HG03108 (cell line): Measurements from ENCODE around the gene FBP1.

Source experiments
- ATAC-seq: cut with Tn5 transposase; IDR thresholded peaks from one replicate; pipeline ENCODE4 v1.9.1; 2021; ENCODE audit warnings: moderate library complexity; ENCODE audit not compliant: unreplicated experiment

Gene FBP1

DNA sequence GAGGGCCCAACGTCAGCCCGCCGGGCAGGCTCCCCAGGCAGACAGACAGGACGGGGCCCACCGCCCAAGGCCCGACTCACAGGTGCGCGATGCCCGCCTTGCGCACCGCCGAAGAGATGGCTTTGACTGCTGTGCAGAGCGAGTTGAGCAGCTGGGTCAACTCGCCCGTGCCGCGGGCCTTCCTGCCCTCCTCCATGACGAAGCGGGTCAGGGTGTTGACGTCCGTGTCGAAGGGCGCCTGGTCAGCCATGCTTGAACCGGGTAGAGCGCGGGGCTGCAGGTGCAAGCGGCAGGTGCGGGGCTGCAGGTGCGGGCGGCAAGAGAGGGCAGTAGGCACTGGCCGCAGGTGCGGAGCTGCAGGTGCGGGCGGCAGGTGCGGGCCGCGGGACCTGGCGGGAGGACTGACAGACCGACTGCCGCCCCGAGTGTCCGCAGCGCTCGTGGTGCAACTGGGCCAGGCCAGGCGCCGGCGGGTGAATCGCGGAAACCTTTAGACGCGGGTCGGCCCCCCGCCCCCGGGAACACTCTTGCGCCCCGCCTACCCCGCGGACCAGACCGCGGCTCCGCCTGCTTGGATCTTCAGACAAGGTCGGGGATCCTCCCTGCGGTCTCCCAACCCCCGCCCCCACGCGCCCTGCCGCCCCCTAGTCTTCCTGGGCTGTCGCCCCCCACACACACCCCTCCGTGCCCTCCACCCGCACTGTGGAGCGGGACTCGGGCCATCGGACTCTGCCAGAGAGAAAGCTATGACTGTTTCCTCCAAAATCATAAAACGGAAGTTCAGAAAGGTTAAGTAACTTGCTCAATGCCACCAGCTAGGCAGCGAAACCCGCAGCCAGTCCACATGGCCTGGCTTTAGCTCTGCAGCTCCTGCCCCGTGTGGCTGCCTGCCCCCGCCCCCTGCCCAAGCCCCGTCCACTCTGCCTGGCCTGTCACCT, at the start of gene FBP1:
Gene FBP1, minus strand, starts transcription at position 458 of the 938 bp plus-strand sequence. Its CDS starts 208 bp downstream, at position 250.
- no peak for ATAC-seq

DNA sequence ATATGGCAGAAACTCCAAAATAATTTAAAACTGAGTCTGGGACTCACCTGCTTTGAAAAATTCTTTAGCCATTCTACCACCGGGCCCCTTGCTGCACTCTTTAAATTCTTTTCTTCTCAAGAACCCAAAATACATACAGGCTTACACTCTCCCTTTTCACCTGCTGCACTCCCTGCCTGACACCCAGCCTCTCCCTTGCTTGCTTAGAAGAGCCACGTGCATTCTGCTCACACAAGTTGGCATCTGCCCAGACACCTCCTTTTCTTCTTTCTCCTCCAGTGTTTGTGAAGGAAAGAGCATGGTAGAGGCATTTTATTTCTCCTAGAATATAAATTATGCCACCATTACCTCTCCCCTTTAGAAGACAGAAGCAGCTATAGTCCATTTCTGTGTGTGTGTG, 48.1 kb upstream of the FBP1 start:
- no peak for ATAC-seq

DNA sequence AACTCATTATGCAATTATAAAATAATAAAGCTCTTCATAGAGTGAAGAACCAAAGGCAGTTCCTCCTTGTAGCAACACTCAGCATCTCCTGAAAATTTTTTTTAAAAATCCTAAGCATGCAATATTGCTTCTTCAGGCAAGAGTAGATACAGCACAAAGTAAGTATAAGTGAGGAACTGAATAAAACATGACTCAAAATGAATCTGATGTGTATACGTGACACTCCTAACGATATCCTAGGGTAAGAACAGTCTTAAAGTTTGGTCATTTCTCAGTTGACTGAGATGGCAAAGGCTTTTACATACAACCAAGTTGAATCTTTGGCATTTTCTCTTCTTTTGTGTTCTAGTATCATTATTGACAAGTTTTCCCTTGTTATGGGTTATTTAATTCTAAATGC, 46.0 kb upstream of the FBP1 start:
- no peak for ATAC-seq

DNA sequence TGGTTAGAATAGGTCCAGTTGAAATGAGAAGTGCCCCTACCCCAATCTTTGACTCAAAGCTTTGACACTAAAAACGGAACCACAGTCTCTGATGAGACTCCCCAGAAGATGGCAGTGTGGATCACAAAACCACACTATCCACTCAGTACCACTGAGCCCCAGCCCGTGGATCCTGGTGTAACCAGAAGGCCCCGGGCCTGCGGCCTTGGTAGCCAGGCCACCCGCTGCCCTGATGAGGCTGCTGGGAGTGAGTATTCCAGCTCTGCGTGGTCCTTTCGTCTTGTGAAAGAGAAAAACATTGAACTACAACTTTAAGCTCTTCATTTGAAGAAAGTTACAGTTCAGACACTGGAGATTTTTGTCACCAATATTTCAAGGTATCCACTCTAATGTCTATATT, 42.2 kb upstream of the FBP1 start:
- no peak for ATAC-seq

DNA sequence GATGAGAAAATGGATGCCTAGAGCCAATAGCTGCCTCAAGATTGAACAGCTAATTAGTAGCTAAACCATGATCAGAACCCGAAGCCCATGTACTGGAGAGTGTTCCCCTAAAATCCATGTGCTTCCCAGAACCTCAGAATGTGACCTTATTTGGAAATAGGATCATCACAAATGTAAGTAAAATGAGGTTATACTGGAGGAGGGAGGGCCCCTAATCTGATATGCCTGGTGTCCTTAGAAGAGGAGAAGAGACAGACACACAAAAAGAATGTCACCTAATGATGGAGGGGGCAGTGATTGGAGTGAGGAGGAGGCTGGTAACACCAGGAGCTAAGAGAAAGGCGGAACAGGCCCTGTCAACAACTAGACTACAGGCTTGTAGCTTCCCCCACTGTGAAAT, 41.3 kb upstream of the FBP1 start:
- ATAC-seq = no peak

DNA sequence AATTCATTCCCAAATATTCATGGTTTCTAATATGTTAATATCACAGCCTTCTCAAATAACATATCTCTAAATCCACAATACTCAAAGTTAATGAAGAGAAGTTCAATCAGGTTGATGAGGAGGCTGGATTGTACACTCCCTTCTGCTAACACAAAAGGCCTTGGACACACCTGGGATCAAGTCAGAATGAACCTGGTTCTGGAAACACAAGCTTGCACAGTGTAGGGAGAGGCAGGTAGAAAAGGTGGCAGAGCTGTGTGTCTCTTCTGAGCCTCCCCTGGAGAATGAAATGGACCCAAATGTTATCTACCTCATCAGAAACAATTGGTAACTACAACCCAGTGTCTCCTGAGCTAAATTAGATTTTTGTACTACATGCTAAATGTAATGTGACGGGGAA, 40.7 kb upstream of the FBP1 start:
- ATAC-seq = no peak

DNA sequence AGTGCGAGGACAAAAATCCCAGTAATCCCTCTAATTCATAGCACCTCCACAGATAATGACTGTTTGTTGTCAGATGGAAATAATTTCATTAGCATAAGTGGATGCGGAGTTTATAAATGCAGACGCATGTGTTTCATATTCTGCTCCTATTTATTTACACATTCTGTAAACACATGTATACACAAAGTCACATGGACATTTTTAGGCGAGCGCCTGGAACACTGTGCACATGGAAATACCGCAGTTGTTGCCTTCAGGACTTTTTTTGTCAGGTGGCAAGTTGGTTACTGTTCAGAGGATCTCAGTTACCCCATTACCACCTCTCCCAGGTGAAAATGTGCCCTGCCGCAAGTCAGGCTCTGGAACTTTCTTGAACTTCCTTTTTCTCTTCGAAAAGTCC, 40.3 kb upstream of the FBP1 start:
- ATAC-seq = no peak

DNA sequence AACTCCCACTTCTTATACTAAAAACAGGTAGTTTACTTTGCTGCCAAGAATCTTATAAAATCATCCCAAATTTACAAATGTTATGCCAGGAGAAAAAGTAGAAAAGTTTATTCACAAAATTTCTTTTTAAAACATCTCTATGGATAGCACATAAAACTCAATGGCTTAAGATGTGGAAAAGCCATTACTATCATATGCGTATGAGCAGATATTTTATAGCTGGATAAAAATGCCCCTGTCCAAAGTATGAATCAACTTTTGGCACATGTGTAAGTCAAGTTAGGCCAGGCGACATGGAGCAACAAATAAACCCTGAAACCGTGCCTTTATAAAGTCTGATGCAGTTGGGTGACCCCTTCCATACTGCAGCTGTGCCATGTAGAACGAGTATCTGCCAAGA, 38.6 kb upstream of the FBP1 start:
- ATAC-seq = no peak

DNA sequence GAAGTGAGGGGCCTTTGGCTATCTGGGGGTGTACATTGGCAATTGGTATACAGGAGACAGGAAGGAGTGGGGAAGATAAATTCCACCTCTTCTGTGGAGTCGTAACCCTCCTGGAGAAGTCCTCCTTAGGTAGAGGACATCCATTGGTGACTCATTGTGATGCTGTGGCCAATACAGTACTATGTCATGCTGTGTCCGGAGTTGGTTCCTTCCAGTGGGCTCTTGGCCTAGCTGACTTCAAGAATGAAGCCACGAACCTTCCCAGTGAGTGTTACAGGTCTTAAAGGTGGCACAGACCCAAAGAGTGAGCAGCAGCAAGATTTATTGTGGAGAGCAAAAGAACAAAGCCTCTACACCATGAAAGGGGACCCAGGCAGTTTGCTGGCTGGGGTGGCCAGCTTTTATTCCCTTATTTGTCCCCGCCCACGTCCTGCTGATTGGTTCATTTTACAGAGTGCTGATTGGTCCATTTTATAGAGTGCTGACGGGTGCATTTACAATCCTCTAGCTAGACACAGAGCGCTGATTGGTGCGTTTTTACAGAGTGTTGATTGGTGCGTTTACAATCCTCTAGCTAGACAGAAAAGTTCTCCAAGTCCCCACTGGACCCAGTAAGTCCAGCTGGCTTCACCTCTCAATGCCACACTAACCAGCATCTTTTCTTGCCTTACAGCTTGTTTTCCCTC, 37.3 kb upstream of the FBP1 start:
- no peak for ATAC-seq

DNA sequence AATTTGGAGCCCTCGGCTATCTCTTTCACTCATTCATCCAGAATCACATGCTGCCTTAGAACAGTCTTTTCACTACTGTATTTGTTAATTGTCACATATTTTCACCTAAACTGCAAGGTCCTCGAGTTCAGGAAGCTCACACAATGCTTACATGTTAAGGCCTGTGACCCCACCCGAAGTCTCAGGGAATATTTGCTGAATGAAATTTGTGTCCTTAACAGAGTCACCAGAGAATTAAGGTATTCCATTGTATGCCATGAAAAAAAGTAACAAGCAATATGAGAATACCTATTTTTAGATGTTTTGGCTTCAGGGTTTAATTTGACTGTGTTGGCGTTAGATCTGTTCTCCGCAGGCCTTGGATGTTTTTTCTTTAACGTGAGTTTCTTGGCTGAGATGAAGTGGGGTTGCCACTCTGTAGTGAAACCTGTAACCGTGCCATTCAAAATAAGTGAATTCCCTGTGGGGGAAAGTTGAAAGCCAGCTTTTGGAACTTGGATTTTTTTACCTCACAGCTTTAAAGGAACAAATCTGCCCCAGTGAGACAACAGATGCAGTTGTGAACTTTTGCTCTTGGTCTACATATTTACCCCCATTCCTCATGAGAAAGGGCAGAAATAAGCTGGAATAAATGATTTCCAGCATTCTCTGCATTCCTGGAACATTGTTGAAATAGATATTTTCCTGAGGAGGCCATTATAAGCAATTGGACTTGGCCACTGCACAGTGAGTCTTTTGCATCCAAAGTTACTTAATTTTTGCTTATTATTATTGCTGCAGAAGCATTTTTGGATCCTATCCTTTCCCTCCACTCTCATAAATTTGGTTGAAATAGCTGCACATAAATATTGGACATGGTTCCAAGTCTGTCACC, 35.9 kb upstream of the FBP1 start:
- ATAC-seq = no peak

DNA sequence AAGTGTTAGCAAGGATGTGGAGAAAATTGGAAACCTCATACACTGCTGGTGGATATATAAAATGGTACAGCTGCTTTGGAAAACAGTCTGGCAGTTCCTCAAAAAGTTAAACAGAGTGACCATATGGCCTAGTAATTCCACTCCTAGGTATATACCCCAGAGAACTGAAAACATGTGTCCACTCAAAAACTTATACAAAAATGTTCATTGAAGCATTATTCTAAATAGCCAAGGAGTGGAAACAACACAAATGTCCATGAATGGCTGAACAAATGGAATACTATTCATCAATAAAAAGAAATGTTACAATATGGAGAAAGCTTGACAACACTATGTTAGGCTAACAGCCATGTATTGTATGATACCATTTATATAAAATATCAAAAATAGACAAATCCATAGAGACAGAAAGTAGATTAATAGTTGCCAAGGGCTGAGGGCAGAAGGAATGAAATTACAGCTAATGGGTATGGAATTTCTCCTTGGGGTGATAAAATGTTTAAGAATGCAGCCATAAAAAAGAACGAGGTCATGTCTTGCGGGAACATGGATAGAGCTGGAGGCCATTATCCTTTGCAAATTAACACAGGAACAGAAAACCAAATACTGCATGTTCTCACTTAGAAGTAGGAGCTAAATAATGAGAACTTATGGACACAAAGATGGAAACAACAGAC, 33.6 kb upstream of the FBP1 start:
- no peak for ATAC-seq

DNA sequence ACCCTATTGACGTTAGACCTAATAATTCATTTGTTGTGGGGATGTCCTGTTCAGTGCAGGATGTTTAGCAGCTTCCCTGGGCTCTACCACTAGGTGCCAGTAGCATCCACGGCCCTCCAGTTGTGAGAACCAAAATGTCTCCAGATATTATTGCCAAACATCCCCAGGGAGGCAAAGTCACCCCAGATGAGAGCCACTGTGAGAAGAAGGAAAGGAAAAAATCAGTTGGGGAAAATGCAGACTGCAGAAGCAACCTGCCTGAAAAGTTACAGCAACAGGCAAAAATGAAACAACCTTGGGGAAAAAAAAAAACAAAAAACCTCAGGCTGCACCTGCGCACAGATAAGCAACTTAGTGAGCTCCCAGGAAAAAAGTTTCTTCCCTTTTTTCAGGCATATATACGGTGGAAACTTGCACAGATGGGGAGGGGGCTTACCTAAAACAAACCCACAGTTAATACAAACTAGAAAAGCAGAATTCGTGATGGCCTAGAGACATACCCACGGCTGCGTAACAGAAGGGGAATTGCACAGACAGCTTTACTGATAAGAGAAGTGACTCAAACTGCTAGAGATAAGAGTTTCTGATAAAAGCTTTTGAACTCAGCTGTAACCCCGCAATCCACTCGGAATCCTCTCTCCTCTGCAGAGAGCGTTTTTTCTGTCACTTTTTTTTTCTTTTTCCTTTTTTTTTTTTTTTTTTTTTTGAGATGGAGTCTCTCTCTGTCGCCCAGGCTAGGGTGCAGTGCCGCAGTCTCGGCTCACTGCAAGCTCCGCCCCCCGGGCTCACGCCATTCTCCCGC, 29.8 kb upstream of the FBP1 start:
- peak; percentile 64 for ATAC-seq

DNA sequence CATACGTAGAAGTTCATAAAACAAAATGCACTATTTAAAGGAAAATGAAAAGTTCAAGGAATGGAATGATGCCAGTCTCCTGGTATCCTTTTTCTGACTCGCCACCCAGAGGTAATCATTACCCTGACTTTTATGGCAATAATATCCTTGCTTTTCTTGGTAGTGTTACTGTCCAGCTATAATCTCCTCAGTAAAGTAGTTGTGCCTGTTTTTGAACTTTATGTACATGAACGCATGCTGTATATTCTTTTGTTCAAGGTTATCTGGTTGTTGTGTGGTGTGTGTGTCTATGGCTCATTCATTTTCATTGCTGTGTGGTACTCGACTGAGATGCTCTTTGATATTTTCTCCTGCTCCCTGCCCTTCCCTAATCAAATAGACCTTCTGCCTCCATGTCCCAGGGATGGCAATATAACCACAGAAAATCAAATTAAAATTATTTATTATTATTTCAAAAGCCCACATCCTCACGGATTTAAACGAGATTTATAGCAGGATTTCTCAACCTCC, 29.2 kb upstream of the FBP1 start:
- ATAC-seq = no peak

DNA sequence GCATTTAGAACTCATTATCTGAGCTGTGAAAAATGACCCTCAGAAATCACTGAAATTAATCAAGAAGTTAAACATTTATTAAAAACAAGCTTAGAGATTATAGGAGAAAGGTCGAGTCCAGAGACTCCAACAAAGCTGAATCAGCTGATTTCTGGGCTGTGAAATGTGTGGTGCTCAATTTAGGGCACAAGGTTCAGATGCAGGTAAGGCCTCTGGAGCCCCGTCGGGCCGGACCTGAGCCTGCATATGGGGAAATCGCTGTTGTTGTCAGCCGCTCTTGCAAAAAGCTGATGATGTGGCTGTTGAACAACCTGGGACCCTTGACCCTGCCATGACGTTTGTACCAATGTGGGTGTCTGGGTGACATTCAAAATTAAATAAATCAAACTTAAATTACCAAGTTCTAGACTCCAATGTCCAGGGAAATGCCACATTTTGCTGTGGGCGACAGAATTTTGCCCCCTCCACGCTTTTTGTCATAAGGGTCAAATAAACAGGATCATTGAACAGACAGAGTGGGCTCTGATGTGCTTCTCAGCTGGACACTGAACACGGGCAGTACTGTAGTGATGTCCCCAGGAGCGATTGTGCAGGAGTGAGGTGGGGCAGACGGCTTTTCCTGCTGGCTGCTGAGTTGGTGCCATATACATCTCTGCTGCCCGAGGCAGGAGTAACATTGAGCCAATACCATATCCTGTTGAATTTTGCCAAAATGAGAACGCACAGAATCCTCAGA, 27.2 kb upstream of the FBP1 start:
- no peak for ATAC-seq

DNA sequence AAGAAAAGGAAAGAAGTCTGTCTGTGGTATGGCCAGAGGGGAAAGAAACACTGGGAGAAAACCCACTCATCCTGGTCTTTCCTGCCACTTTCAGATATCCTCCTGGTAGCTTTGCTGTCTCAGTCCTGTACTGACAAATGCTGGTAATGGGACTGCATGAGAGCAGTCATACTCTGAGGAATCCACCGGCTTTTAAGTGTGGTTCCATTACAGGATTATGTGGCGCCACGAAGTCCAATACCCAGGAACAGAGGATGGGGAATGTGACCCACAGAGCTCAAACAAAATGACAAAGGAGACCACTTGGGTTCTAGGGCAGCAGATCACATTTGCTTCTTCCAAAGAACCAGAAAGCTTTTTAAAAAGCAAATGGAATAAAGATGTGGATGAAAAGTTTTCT, 26.3 kb upstream of the FBP1 start:
- no peak for ATAC-seq

DNA sequence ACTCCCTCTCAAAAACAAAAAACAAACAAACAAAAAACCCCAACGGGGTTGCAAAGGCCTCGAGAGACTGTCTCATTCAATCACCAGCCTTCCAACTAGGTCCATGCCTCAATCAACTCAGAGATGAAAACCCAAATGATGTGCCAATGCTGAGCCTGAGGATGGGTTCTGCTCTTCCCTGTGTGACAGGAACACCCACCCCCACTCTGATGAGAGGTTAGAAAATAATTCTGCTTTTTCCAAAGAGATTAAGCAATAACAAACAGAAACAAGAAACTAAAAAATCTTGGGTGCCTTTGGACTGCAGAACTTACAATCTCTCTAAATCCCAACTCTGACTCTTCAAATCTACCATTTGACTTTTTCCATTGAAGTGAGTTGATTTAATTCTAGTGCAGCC, 25.5 kb upstream of the FBP1 start:
- no peak for ATAC-seq

DNA sequence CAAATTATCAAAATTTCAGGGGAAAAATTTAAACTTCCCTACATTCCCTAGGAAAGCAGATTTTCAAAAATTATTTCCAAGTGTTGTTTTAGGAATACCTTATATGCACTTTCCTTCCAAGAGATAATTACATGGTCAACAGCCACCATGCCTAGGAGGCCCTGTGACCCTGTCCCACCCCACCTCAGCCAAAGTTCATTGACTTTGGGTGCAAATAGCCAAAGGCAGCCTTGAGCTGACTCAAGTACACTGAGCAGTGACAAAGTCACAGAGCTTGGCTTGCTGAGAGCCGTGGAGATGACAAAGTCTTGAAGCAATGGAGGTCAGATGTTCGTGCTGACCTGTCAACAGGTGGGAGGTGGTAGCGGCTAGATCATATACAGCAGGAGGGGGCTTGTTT, 24.3 kb upstream of the FBP1 start:
- no peak for ATAC-seq

DNA sequence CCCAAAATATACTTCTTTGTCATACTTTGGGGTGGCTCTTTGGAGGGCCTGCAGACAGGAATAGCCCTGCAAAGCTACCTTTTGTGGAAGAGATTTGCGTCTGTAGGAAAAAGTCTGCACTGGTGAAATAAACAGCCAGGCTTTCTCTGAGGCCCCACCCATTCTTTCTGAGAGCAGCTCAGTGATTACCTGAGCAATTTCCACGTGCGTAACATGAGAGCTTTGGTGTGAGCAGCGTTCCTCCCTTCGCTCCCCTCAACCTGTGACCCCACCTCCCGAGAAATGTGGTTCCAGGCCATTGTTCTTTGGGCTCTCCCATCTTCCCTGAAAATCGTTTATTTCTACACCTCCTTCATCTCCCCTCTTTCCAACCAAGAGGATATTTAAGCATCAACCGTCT, 23.8 kb upstream of the FBP1 start:
- ATAC-seq = no peak
